Peyer's patch (tissue), 4 donors: ENCODE data around the gene LONP2.
"Not testable (repeated sequence)": the region's sequence is repeated elsewhere in the genome, so short reads cannot be mapped to it uniquely, and the experiment has no call there.

Source experiments
- CTCF ChIP-seq, 6 experiments: fragments of 450-650 bp in 4 of 6; fragments of 200-600 bp in 2 of 6; sonication (generic) in 1 of 6; IDR thresholded peaks; one replicate each; pipeline ENCODE4 v1.5.1; 2017 to 2019; ENCODE audit warnings: antibody characterized with exemption in 6 of 6, mild to moderate bottlenecking in 3 of 6, moderate library complexity in 1 of 6
- POLR2A ChIP-seq, 2 donors: fragments of 450-650 bp; IDR thresholded peaks; one replicate each; pipeline ENCODE4 v1.5.1; 2017; ENCODE audit warnings: antibody characterized with exemption in 2 of 2, mild to moderate bottlenecking in 2 of 2, moderate library complexity in 2 of 2

DNA sequence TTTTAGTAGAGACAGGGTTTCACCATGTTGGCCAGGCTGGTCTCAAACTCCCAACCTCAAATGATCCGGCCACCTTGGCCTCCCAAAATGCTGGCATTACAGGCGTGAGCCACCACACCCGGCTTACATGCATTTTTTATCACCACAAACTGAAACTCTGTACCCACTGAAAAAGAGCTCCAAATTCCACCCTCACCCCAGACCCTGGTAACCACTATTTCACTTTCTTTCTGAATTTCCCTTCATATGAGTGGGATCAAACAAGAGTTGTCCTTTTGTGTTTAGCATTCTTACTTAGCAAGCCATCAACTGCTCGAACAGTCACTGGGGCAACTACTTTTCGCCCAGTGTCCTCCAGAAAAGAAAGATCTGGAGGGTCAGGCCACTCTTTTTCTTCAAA, 110.3 kb downstream of the LONP2 start:
- TF ChIP-seq POLR2A, CTCF (IDR thresholded peaks at IDR 0.05): not testable (repeated sequence)
